ENCODE measurements around the gene LY6G6F. TPM values are rescaled to one million over a fixed set of nuclear protein-coding genes. Genes with fewer than 3 reads are reported as not detected.

LY6G6F gene
- total and polyA plus RNA-seq, 2 donors (not counting 1 experiment from before 2014, with no cell fraction given) = not detected

DNA sequence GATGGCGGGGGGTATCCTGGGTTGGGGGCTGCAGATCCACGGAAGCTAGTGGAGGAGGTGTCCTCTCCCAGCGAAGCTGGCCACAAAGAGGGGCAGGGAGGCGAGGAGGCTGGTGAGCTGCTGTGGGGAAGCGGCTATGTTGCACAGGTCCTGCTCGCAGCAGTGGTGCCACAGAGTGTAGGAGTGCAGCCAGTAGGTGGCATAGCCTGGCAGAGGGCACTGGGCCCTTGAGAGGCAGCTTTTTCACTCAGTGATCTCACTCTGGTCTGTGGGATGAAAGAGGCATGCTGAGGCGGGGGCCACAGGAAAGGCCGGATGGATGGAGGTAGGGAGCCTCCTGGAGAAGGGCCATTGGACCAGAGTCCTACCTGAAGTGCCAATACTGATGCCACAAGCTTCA is 5.6 kb downstream of the LY6G6F start:
- no peak overlapping the region for H3K9ac ChIP-seq (ENCODE audit: low read length)
- no peak overlapping the region for H3K4me2 ChIP-seq (replicated peaks; ENCODE audit: low read depth, low read length, poor library complexity, severe bottlenecking)
- H2AFZ ChIP-seq (ENCODE audit: insufficient read depth, low read depth, low read length, poor library complexity, severe bottlenecking) = no peak overlapping the region
- no peak overlapping the region for H3K27ac ChIP-seq (ENCODE audit: low read length in 2 of 2)
- POLR2A ChIA-PET = interaction anchor here (0.6 kb wide), 3 partner anchors 29 to 138 kb away, joined by 3 to 13 read pairs (median 7); no protein-coding TSS in a partner anchor
- Mint-ChIP-seq H3K27me3 (peaks cover 3% of the 10 kb centered on the region), H3K27ac (no peak overlapping the region), H3K4me1 (peaks cover 14% of the 10 kb centered on the region), H3K4me3 (no peak overlapping the region), H3K9me3 (ENCODE audit: insufficient read depth) (no peaks in the 10 kb centered on the region)
- H3K4me1 ChIP-seq (ENCODE audit: control insufficient read depth in 2 of 2, insufficient read depth in 2 of 2, low read length in 2 of 2) = peaks cover 10 to 16% of the 10 kb centered on the region in 2 donors
- H3K27me3 ChIP-seq (replicated peaks in 1 of 4; ENCODE audit: control extremely low read depth in 1 of 4, control insufficient read depth in 3 of 4, insufficient read depth in 4 of 4, low read length in 3 of 4) = peaks cover 0 to 6% (median 0%) of the 10 kb centered on the region in 4 experiments
- H3K4me3 ChIP-seq (ENCODE audit: control extremely low read depth in 1 of 5, extremely low read depth in 1 of 5, insufficient read depth in 1 of 5, low read depth in 2 of 5, low read length in 4 of 5) = no peak overlapping the region
- TF ChIP-seq EZH2 (IDR thresholded peaks at IDR 0.05; ENCODE audit: borderline replicate concordance, insufficient read depth, low read depth, low read length, poor library complexity, severe bottlenecking) = no peak
- TF ChIP-seq, protein P1, sequence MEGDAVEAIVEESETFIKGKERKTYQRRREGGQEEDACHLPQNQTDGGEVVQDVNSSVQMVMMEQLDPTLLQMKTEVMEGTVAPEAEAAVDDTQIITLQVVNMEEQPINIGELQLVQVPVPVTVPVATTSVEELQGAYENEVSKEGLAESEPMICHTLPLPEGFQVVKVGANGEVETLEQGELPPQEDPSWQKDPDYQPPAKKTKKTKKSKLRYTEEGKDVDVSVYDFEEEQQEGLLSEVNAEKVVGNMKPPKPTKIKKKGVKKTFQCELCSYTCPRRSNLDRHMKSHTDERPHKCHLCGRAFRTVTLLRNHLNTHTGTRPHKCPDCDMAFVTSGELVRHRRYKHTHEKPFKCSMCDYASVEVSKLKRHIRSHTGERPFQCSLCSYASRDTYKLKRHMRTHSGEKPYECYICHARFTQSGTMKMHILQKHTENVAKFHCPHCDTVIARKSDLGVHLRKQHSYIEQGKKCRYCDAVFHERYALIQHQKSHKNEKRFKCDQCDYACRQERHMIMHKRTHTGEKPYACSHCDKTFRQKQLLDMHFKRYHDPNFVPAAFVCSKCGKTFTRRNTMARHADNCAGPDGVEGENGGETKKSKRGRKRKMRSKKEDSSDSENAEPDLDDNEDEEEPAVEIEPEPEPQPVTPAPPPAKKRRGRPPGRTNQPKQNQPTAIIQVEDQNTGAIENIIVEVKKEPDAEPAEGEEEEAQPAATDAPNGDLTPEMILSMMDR (IDR thresholded peaks at IDR 0.05) = peak; percentile 42
- ATAC-seq (ENCODE audit: low read depth) = peak; percentile 71
- no peaks in the 10 kb centered on the region for H3K36me3 ChIP-seq (replicated peaks in 1 of 2; ENCODE audit: control extremely low read depth in 1 of 2, control insufficient read depth in 1 of 2, extremely low read depth in 1 of 2, insufficient read depth in 2 of 2, low read length in 1 of 2)
- CTCF ChIA-PET = interaction anchor here (0.7 to 3.3 kb wide), 14 partner anchors 9 to 211 kb away, joined by 3 to 17 read pairs (median 4); partner anchors contain the start of genes ABHD16A, DDAH2, MSH5 and ZBTB12
- no peaks in the 10 kb centered on the region for H3K9me3 ChIP-seq (ENCODE audit: control extremely low read depth in 1 of 3, control insufficient read depth in 2 of 3, insufficient read depth in 1 of 3, low read length in 2 of 3)
- intact Hi-C loops (cut with micrococcal nuclease) = no loop called here
- peak; percentile 54 for DNase-seq
- 70% methylated on average over 8 of the region's 8 CpGs for WGBS (ENCODE audit: insufficient coverage)
- H3K79me2 ChIP-seq (ENCODE audit: control insufficient read depth, insufficient read depth, low read length) = no peaks in the 10 kb centered on the region
- H4K20me1 ChIP-seq (ENCODE audit: control insufficient read depth, insufficient read depth, low read length, poor library complexity, severe bottlenecking) = no peaks in the 10 kb centered on the region

DNA sequence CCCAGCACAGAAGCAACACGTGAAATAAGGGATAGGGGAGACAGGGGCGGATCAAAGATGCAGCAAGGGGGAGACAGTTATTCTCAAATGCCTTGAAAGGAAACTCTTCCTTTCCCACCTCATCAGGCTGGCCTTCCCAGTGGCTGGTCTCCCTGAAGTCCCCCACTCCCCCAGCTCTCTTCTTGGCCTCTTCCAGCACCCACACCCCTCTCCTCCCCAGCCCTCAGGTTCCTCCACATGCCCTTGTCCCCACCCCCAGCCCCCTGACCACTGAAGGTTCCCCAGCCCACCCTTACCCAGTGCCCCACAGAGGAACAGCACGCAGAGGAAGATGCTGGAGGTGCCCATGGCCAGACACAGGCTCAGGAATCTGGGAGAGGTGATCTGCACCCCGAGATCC is 6.8 kb downstream of the LY6G6F start:
- Histone ChIP-seq H3K9me3 (ENCODE audit: control extremely low read depth in 1 of 3, control insufficient read depth in 2 of 3, insufficient read depth in 1 of 3, low read length in 2 of 3) (no peaks in the 10 kb centered on the region), H4K20me1 (ENCODE audit: control insufficient read depth, insufficient read depth, low read length, poor library complexity, severe bottlenecking) (no peaks in the 10 kb centered on the region), H3K4me1 (ENCODE audit: control insufficient read depth in 2 of 2, insufficient read depth in 2 of 2, low read length in 2 of 2) (peaks cover 10 to 16% of the 10 kb centered on the region in 2 donors), H3K27me3 (replicated peaks in 1 of 4; ENCODE audit: control extremely low read depth in 1 of 4, control insufficient read depth in 3 of 4, insufficient read depth in 4 of 4, low read length in 3 of 4) (peaks cover 0 to 6% (median 0%) of the 10 kb centered on the region in 4 experiments), H3K36me3 (replicated peaks in 1 of 2; ENCODE audit: control extremely low read depth in 1 of 2, control insufficient read depth in 1 of 2, extremely low read depth in 1 of 2, insufficient read depth in 2 of 2, low read length in 1 of 2) (no peaks in the 10 kb centered on the region), H3K4me3 (ENCODE audit: control extremely low read depth in 1 of 5, extremely low read depth in 1 of 5, insufficient read depth in 1 of 5, low read depth in 2 of 5, low read length in 4 of 5) (no peak overlapping the region), H3K4me2 (replicated peaks; ENCODE audit: low read depth, low read length, poor library complexity, severe bottlenecking) (no peak overlapping the region), H2AFZ (ENCODE audit: insufficient read depth, low read depth, low read length, poor library complexity, severe bottlenecking) (no peak overlapping the region), H3K27ac (ENCODE audit: low read length in 2 of 2) (no peak overlapping the region), H3K9ac (ENCODE audit: low read length) (no peak overlapping the region), H3K79me2 (ENCODE audit: control insufficient read depth, insufficient read depth, low read length) (no peaks in the 10 kb centered on the region)
- intact Hi-C loops (cut with micrococcal nuclease) = no loop called here
- Mint-ChIP-seq H3K27me3 (peaks cover 3% of the 10 kb centered on the region), H3K4me1 (peaks cover 14% of the 10 kb centered on the region), H3K9me3 (ENCODE audit: insufficient read depth) (no peaks in the 10 kb centered on the region), H3K4me3 (no peak overlapping the region), H3K27ac (no peak overlapping the region)
- ATAC-seq (ENCODE audit: low read depth) (no peak), DNase-seq (no peak)
- CTCF ChIA-PET = interaction anchor here (1.8 to 3.3 kb wide), 2 partner anchors 56 to 101 kb away, joined by 3 to 10 read pairs; no protein-coding TSS in a partner anchor
- 84% methylated on average over 4 of the region's 4 CpGs for WGBS (ENCODE audit: insufficient coverage)
- no peak for TF ChIP-seq EZH2 (IDR thresholded peaks at IDR 0.05; ENCODE audit: borderline replicate concordance, insufficient read depth, low read depth, low read length, poor library complexity, severe bottlenecking)
- TF ChIP-seq, protein P1 (IDR thresholded peaks at IDR 0.05) = no peak
- POLR2A ChIA-PET = no interaction called here
